GM20000 (cell line): ENCODE results near the gene OVCA2.

ENCODE experiments used
- DNase-seq: peaks from one replicate; pipeline ENCODE4 v3.0.0; 2012; ENCODE audit warnings: low spot score
- TF ChIP-seq, protein P1 (sequence below): IDR thresholded peaks from 2 replicates; pipeline ENCODE4 v1.5.1; 2012; ENCODE audit warnings: mild to moderate bottlenecking, control low read depth; ENCODE audit errors: extremely low read depth, missing control alignments

OVCA2 gene

DNA sequence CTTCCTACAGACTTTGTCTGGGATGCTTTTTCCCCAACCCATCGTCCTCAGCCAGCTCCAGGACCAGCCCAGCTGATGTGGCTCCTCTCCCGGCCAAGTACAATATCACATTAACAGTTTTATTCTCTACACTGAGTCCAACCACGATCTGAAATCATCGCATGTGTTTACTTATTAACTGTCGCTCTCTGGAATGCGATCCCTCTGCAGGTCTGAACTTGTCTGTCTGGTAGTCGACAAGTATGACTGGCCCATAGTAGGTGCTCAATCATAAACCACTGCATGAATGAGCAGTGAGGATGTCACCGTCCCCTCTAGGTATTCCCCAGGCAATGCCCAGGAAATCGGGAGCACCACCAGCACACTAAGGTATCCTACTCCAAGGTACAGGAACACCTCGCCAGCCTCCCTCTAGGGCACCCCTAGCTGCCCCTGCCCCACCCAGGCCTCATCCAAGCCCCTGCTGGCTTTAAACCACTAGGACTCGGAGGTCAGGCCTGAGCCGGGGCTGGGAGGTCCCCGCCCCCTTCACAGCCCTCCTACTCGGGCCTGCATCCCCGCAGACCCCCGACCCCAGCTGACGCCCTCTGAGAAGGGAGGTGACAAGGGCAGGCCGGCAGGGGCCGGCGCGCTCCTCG, 44.4 kb upstream of the OVCA2 start:
- DNase-seq = no peak
- TF ChIP-seq, protein P1, sequence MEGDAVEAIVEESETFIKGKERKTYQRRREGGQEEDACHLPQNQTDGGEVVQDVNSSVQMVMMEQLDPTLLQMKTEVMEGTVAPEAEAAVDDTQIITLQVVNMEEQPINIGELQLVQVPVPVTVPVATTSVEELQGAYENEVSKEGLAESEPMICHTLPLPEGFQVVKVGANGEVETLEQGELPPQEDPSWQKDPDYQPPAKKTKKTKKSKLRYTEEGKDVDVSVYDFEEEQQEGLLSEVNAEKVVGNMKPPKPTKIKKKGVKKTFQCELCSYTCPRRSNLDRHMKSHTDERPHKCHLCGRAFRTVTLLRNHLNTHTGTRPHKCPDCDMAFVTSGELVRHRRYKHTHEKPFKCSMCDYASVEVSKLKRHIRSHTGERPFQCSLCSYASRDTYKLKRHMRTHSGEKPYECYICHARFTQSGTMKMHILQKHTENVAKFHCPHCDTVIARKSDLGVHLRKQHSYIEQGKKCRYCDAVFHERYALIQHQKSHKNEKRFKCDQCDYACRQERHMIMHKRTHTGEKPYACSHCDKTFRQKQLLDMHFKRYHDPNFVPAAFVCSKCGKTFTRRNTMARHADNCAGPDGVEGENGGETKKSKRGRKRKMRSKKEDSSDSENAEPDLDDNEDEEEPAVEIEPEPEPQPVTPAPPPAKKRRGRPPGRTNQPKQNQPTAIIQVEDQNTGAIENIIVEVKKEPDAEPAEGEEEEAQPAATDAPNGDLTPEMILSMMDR = no peak

DNA sequence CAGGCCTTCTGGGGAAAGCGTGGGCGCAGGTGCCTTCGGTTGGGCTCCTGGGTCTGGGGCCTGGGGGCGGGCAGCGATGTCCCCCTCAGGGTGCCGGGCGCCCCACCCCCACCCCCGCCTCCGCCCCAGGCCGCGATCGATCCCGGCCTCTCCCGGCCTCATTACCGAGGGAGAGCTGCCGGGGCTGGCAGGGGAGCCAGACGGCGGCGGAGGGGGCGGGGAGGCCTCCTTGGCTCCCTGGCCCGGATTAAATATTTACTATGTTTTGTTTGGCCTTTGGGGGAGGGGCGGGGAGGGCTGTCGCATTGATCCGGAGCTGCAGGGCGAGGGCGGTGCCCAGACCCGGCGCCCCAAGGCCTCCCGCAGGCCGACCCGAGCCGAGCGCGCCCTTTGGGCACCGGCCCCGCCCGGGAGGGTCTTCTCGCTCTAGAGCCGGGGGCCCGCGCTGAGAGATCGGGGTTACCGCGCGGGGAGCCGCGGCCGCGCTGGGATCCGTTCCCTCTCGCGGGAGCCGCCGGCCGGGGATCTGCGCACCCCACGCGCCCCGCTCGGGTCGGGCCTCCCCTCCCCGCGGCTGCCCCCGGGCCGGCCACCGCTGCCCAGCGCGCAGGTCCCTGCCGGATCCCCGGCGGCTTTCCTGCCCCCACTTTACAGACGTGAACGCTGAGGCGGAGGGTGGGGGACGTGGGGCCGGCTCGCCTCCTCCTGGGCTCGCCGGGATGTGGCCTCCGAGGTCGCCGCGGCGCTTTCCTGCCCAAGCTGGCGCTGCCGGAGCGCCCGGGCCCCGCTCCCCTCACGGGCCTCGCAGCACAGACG, 43.7 kb upstream of the OVCA2 start:
- TF ChIP-seq, protein P1 = no peak

DNA sequence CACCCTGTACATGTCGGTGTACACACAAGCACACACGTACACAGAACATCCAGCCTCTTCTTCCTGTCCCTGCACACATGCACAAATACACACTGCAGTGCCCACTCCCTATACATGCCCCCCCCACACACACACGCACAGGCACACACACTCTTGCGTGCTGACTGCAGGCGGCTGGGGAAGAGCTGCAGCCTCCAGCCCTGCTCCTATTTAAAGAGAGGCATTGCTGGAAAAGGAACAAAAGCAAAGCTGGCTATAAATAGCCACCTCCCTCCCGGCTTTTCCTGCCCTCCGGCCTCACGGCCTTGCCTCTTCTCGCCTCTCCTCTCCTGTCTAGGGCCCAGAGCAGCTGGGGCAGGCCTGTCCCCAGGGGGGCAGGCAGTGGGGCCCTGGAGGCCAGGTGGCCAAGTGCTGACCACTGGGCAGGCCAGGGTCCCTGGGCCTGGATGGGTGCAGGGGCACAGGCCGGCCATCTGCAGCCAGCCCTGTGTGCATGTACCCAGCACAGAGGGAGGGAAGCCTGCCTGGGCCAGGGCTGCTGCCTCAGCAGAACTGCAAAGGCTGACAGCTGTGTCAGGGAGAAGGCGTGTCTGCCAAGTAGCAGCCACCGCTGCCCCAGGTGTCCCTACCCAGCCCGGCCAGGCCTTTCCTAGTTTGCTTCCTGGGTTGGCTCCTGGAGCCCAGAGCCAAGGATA, 42.1 kb upstream of the OVCA2 start:
- TF ChIP-seq, protein P1 = no peak

More for the DNA sequence above, 43.7 kb upstream of the OVCA2 start:
- no peak for DNase-seq

DNA sequence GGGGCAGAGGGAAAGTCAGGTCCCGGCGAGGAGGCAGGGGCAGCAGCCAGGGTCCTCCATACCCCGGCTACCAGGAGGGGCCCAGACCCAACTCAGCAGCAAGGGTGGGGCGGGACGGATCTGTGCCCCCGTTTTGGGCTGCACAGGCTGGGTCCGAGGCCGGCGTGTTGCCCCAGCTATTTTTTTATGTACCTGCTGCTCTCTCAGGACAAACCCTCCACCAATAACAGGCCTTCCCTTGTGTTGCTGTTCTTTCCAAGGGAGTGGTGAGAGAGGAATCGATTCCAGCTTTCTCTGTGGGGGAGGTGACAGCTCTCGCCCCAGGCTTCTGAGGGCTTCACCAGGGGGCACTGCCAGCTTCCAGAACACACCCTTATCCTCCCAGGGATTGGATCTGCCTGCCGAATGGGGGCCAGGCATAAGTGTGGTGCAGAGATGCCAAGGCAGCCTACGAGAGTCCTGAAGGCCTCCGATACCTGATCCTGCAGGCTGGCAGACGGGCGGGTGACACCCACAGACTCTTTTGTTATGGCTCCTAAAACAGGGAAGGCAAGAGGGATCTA, 39.0 kb upstream of the OVCA2 start:
- DNase-seq = no peak
- TF ChIP-seq, protein P1 = no peak

More for the DNA sequence above, 42.1 kb upstream of the OVCA2 start:
- no peak for DNase-seq

DNA sequence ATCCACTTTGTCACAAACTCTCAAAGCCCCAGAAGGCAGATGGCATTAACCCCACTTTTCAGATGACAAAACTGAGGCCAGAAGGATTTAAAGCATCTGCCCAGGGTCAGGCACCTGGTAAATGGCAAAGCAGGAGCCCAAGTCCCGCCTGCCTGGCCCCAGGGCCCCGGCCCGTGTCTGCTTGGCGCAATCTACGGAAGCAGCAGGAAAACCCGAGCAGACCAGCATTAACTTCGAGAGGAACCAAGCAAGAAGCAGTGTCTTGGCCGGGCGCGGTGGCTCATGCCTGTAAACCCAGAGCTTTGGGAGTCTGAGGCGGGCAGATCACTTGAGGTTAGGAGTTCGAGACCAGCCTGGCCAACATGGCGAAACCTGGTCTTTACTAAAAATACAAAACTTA, 38.3 kb upstream of the OVCA2 start:
- DNase-seq = no peak
- TF ChIP-seq, protein P1 = no peak

DNA sequence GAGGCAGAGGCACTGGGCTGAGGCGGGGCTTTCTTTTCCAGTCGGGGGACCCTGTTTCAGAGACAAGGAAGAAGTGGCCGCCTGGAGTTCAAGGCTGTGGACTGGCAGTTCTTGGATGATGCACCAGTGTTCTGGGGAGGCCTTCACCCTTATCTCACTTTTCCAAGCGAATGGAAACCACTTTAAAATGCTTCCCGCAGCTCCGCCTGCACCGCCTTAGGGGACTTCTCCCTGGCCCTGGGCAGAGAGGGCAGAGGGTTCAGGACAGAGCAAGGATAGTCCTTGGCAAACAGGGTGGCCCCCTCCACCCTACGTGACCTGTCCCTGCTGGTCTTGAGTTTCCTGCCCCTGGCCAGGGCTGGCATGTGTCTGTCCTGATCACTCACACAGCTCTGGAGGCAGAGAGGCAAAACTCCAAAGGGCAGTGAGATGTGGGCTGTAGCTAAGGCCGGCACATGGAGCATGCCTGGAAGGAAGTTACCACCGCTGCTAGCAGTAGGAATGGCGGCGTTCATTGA, 37.3 kb upstream of the OVCA2 start:
- no peak for DNase-seq
- TF ChIP-seq, protein P1 = no peak
